Thoracic aorta (tissue), 2 donors: ENCODE results near the gene HOXC12. TPM values are rescaled to one million over a fixed set of nuclear protein-coding genes. Genes with fewer than 3 reads are reported as not detected.

ENCODE experiments used
- ATAC-seq: fragments of 150-250 bp; one replicate; pipeline ENCODE4 v1.8.0; 2017; ENCODE audit warnings: low read depth; ENCODE audit not compliant: insufficient number of reproducible peaks, low FRiP score
- DNase-seq: peaks from one replicate; pipeline ENCODE4 v3.0.0-alpha.2; 2020; ENCODE audit warnings: low spot score
- H3K27ac ChIP-seq, 2 donors: fragments of 200-600 bp; sonication (generic); 1 replicate in 1 of 2; 2 replicates in 1 of 2; pipeline ENCODE4 v1.5.1; 2016; ENCODE audit warnings: mild to moderate bottlenecking in 2 of 2, moderate library complexity in 2 of 2
- H3K27me3 ChIP-seq: fragments of 200-600 bp; sonication (generic); replicated peaks from 2 replicates; pipeline ENCODE4 v1.6.0; 2016; ENCODE audit warnings: mild to moderate bottlenecking; ENCODE audit not compliant: insufficient read depth
- H3K36me3 ChIP-seq: fragments of 200-600 bp; sonication (generic); one replicate; pipeline ENCODE4 v1.5.1; 2016
- H3K4me1 ChIP-seq, 2 donors: fragments of 200-600 bp; sonication (generic); 1 replicate in 1 of 2; 2 replicates in 1 of 2; pipeline versions ENCODE4 v1.5.1 to v1.6.0; 2016; ENCODE audit warnings: low read depth in 2 of 2, mild to moderate bottlenecking in 1 of 2; ENCODE audit not compliant: control insufficient read depth in 1 of 2
- H3K4me3 ChIP-seq: fragments of 200-600 bp; sonication (generic); 2 replicates; pipeline ENCODE4 v1.5.1; 2016; ENCODE audit warnings: mild to moderate bottlenecking
- H3K9me3 ChIP-seq: fragments of 200-600 bp; sonication (generic); 2 replicates; pipeline ENCODE4 v1.5.1; 2016
- CTCF ChIP-seq: fragments of 200-600 bp; sonication (generic); IDR thresholded peaks from one replicate; pipeline ENCODE4 v1.5.1; 2019; ENCODE audit warnings: antibody characterized with exemption
- total RNA-seq, 2 donors: library from RNA; depleted of rRNA; stranded (reverse); fragments of >200 nt; gene quantifications; one replicate each; pipeline versions ENCODE4 v1.1.0 to v1.2.3, GENCODE V29; 2016

HOXC12 gene
- total RNA-seq, 2 donors from 2014 or later: not detected

- ATAC-seq: no peak
- H3K27ac ChIP-seq: no peak overlapping the region
- no peak for DNase-seq
- no peak for TF ChIP-seq CTCF
- H3K27me3 ChIP-seq: peaks cover 42% of the 10 kb centered on the region
- no peaks in the 10 kb centered on the region for H3K9me3 ChIP-seq
- H3K4me1 ChIP-seq: peaks cover 0 to 10% of the 10 kb centered on the region in 2 donors
- no peaks in the 10 kb centered on the region for H3K36me3 ChIP-seq
- no peak overlapping the region for H3K4me3 ChIP-seq
Measured at GRCh38 chr12:53931844-53932581, 22.7 kb upstream of the HOXC12 start.

DNA sequence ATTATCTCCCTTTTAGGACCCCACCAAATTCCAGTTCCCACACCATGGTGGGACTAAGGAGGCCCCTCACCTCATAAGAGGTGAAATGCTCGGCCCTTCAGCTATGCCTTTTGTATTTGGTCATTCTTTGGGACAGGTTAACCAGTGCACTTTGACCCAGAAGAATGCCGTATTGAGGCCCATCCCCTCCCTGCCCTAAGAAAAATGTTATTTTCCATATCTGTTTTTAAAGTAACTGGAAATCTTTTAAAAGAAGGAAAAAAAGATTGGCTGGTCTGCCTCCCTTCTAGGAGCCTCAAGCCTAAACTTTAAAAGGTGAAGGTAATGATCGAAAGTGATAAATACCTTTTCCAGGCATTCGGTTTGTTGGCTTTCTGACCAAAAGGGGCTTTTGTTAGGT is 21.8 kb upstream of the HOXC12 start:
- peaks cover 0 to 10% of the 10 kb centered on the region in 2 donors for H3K4me1 ChIP-seq

DNA sequence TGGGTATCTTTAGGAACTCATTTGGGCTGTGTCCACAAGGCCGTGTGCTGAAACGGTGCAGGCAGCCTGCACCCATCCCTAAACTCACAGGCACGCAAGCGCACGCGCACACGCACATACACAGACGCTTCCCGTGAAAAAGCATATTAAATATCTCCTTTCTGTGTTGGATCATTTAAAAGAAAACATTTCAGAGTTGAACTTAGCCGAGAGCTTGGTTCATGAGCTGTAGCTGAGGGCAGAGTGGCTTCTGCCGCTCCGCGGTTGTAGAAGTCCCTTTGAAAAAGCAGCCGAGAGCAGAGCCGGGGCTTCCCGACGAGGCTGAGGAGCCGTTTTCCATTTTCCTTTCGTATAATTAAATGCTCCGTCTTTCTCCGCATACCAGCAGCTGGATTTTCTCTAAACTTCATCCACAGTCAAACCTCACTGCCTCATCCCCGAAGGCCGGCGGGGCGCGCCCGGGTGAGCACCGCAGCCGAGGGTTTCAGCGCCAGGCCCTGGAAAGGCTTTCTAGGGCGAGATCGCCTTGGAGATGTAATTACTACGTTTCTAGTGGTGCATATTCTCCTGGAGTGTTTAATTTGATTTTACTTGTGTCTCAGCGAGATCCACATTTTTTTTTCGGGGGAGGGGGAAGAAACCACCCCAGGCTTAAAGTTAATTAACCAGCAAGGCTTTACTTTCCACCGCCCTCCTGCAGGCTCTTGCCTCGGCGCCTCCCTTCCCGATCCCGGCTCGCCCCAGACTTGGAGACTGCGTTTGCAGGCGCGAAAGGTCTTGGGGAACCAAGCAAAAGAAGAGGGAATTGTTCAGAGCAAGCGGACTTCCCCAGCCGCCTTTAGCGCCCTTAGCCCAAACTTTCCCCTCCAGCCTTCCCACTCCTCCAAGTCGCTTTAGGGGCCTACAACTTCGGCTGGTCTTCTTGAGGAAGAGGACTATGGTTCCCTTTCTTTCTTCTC is 19.0 kb upstream of the HOXC12 start:
- no peak overlapping the region for H3K27ac ChIP-seq
- no peak for DNase-seq
- no peaks in the 10 kb centered on the region for H3K9me3 ChIP-seq
- H3K27me3 ChIP-seq: peaks cover 58% of the 10 kb centered on the region
- H3K4me1 ChIP-seq: peaks cover 0 to 24% of the 10 kb centered on the region in 2 donors
- TF ChIP-seq CTCF: no peak
- no peak overlapping the region for H3K4me3 ChIP-seq
- H3K36me3 ChIP-seq: no peaks in the 10 kb centered on the region
- no peak for ATAC-seq

More for the DNA sequence above, 21.8 kb upstream of the HOXC12 start:
- no peak overlapping the region for H3K4me3 ChIP-seq
- no peak overlapping the region for H3K27ac ChIP-seq
- H3K9me3 ChIP-seq: no peaks in the 10 kb centered on the region
- no peak for TF ChIP-seq CTCF
- ATAC-seq (no peak), DNase-seq (no peak)
- no peaks in the 10 kb centered on the region for H3K36me3 ChIP-seq
- peaks cover 43% of the 10 kb centered on the region for H3K27me3 ChIP-seq

GRCh38 chr12:53937099-53937498 is 17.6 kb upstream of the HOXC12 start:
- no peak for TF ChIP-seq CTCF
- Histone ChIP-seq H3K9me3 (no peaks in the 10 kb centered on the region), H3K36me3 (no peaks in the 10 kb centered on the region), H3K27me3 (peaks cover 57% of the 10 kb centered on the region), H3K4me3 (no peak overlapping the region), H3K4me1 (peaks cover 0 to 24% of the 10 kb centered on the region in 2 donors), H3K27ac (no peak overlapping the region)
- DNase-seq (no peak), ATAC-seq (no peak)
